ENCODE data around the gene RREB1.

RREB1 gene

GRCh38 chr6:7257521-7258230 lies 149.9 kb downstream of the RREB1 start:
- Histone ChIP-seq H3K36me3 (ENCODE audit: control insufficient read depth, insufficient read depth, low read length) (no peaks in the 10 kb centered on the region), H3K27me3 (replicated peaks; ENCODE audit: control insufficient read depth, insufficient read depth, low read length) (no peaks in the 10 kb centered on the region), H3K4me3 (replicated peaks; ENCODE audit: low read depth, low read length) (no peak overlapping the region)
- DNase-seq (ENCODE audit: extremely low read depth, insufficient read length) = no peak
- TF ChIP-seq, protein P1, sequence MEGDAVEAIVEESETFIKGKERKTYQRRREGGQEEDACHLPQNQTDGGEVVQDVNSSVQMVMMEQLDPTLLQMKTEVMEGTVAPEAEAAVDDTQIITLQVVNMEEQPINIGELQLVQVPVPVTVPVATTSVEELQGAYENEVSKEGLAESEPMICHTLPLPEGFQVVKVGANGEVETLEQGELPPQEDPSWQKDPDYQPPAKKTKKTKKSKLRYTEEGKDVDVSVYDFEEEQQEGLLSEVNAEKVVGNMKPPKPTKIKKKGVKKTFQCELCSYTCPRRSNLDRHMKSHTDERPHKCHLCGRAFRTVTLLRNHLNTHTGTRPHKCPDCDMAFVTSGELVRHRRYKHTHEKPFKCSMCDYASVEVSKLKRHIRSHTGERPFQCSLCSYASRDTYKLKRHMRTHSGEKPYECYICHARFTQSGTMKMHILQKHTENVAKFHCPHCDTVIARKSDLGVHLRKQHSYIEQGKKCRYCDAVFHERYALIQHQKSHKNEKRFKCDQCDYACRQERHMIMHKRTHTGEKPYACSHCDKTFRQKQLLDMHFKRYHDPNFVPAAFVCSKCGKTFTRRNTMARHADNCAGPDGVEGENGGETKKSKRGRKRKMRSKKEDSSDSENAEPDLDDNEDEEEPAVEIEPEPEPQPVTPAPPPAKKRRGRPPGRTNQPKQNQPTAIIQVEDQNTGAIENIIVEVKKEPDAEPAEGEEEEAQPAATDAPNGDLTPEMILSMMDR (IDR thresholded peaks at IDR 0.05; ENCODE audit: insufficient read depth, low read length, poor library complexity, severe bottlenecking) = no peak

GRCh38 chr6:7258231-7258763 lies 150.5 kb downstream of the RREB1 start:
- Histone ChIP-seq H3K27me3 (replicated peaks; ENCODE audit: control insufficient read depth, insufficient read depth, low read length) (no peaks in the 10 kb centered on the region), H3K36me3 (ENCODE audit: control insufficient read depth, insufficient read depth, low read length) (no peaks in the 10 kb centered on the region), H3K4me3 (replicated peaks; ENCODE audit: low read depth, low read length) (no peak overlapping the region)
- TF ChIP-seq, protein P1 (IDR thresholded peaks at IDR 0.05; ENCODE audit: insufficient read depth, low read length, poor library complexity, severe bottlenecking) = no peak
- DNase-seq (ENCODE audit: extremely low read depth, insufficient read length) = no peak

DNA sequence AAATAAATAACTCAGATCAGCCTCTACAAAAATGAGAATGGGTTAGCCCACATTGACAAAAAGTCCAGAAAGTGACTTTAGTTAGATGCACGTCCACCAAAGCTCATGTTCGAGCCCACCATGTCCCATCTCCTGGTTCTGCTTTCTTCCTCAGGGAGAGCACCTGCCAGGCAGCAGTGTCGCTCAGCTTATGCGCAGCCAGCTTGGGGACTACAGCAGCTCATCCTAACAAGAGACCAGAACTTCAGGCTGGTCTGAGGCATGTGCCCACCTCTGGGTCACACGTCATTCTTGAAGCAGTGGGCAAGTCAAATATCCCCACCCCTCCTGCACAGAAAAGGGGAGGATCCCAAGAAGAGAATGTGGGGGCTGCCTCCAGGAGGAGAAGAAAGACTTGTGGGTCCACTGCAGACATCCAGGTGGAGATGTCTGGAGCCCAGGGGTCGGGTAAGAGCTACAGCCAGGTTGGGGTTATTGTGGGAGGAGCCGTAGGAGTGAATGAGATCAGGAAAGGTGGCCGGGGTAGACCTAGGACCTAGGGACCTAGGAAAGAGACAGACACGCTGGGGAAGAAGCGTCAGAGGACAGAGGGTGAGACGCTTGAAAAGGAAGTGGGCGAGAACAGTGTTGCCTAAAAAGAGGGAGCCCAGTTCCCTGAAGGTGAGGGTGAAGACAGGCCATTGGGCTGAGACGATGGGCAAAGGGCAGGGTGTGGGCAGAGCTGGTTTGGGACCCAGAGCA lies 152.7 kb downstream of the RREB1 start:
- Histone ChIP-seq H3K36me3 (ENCODE audit: control insufficient read depth, insufficient read depth, low read length) (no peaks in the 10 kb centered on the region), H3K27me3 (replicated peaks; ENCODE audit: control insufficient read depth, insufficient read depth, low read length) (no peaks in the 10 kb centered on the region), H3K4me3 (replicated peaks; ENCODE audit: low read depth, low read length) (peak overlapping the region; percentile 60)
- no peak for DNase-seq (ENCODE audit: extremely low read depth, insufficient read length)
- TF ChIP-seq, protein P1 (IDR thresholded peaks at IDR 0.05; ENCODE audit: insufficient read depth, low read length, poor library complexity, severe bottlenecking) = no peak

DNA sequence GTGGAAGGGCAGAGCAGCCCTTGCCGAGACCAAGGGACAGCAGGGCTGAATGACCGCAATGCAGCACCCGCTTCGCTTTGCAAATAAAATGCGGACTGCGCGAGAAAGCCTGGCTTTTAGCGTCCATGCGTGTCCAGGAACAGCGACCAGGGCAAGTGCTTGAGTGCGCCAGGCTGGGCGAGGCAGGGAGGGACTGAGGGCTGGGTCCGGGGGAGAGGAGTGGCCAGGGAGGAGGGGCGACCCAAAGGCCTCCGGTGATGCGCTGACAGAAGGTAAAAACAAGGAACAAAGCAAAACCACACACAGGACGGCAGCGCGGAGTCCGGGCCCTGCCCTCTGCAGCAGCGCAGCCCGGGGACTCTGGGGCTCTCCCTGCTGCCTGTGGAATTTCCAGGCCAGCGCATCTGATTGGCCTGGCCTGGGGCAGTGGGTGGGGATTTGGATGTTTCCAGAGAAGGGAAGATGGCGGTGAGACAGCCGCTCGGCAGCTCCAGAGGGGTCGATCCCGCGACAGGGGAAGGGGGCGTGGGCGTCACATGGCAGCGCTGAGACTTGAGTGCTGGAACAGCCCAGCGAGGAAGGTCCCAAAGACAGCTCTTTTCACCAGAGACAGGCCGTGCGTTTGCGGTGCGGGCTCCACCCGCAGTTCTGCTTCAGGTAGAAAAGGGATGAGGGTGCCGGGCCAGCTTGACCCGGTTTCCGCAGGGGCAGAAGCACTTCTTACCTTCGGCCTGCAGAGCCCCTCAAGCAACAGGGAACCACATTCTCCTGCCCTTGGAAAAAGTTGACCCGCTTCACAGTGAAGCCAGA lies 153.5 kb downstream of the RREB1 start:
- no peaks in the 10 kb centered on the region for H3K36me3 ChIP-seq (ENCODE audit: control insufficient read depth, insufficient read depth, low read length)
- TF ChIP-seq, protein P1 (IDR thresholded peaks at IDR 0.05; ENCODE audit: insufficient read depth, low read length, poor library complexity, severe bottlenecking) = no peak
- peak overlapping the region; percentile 60 for H3K4me3 ChIP-seq (replicated peaks; ENCODE audit: low read depth, low read length)
- no peaks in the 10 kb centered on the region for H3K27me3 ChIP-seq (replicated peaks; ENCODE audit: control insufficient read depth, insufficient read depth, low read length)
- DNase-seq (ENCODE audit: extremely low read depth, insufficient read length) = peak; percentile 48

- no peak for DNase-seq (ENCODE audit: extremely low read depth, insufficient read length)
- Histone ChIP-seq H3K4me3 (replicated peaks; ENCODE audit: low read depth, low read length) (peak overlapping the region; percentile 60), H3K27me3 (replicated peaks; ENCODE audit: control insufficient read depth, insufficient read depth, low read length) (no peaks in the 10 kb centered on the region), H3K36me3 (ENCODE audit: control insufficient read depth, insufficient read depth, low read length) (no peaks in the 10 kb centered on the region)
- TF ChIP-seq, protein P1 (IDR thresholded peaks at IDR 0.05; ENCODE audit: insufficient read depth, low read length, poor library complexity, severe bottlenecking) = no peak
Observed at GRCh38 chr6:7261852-7262461, 154.2 kb downstream of the RREB1 start.
